Neuronal stem cell (in vitro differentiated cells): ENCODE measurements around the gene FDXR.
A peak's percentile ranks its signal among the peaks of the same experiment; 100 is the strongest.

ENCODE experiments used
- DNase-seq: peaks from one replicate; pipeline ENCODE4 v3.0.0-alpha.2; 2013; ENCODE audit warnings: low spot score
- H2AFZ ChIP-seq: one replicate; pipeline ENCODE4 v1.6.1; 2013; ENCODE audit warnings: mild to moderate bottlenecking, low read length, inconsistent platforms
- H2AK5ac ChIP-seq: 2 replicates; pipeline ENCODE4 v1.6.1; 2013; ENCODE audit warnings: low read depth, mild to moderate bottlenecking, inconsistent platforms, low read length, moderate library complexity, mixed read lengths
- H2BK120ac ChIP-seq: 2 replicates; pipeline ENCODE4 v1.6.1; 2013; ENCODE audit warnings: low read depth, mild to moderate bottlenecking, inconsistent platforms, low read length, moderate library complexity, mixed read lengths
- H2BK12ac ChIP-seq: one replicate; pipeline ENCODE4 v1.6.1; 2013; ENCODE audit warnings: low read length, inconsistent platforms
- H2BK15ac ChIP-seq: 2 replicates; pipeline ENCODE4 v1.6.1; 2013; ENCODE audit warnings: mild to moderate bottlenecking, low read length, inconsistent platforms, mixed read lengths
- H2BK5ac ChIP-seq: one replicate; pipeline ENCODE4 v1.6.1; 2013; ENCODE audit warnings: inconsistent platforms, mild to moderate bottlenecking, low read length, moderate library complexity
- H3K14ac ChIP-seq: one replicate; pipeline ENCODE4 v1.6.1; 2013; ENCODE audit warnings: low read length, inconsistent platforms
- H3K18ac ChIP-seq: 2 replicates; pipeline ENCODE4 v1.6.1; 2013; ENCODE audit warnings: low read length, inconsistent platforms
- H3K23ac ChIP-seq: 2 replicates; pipeline ENCODE4 v1.6.1; 2013; ENCODE audit warnings: low read depth, mild to moderate bottlenecking, mixed read lengths, low read length, inconsistent platforms; ENCODE audit not compliant: poor library complexity
- H3K27ac ChIP-seq: replicated peaks from 3 replicates; pipeline ENCODE4 v1.5.1; 2013; ENCODE audit warnings: low read length, inconsistent platforms
- H3K27me3 ChIP-seq, 3 experiments: 2 replicates each; pipeline ENCODE4 v1.6.1; 2013; ENCODE audit warnings: low read length in 3 of 3, mild to moderate bottlenecking in 2 of 3, inconsistent platforms in 1 of 3, low read depth in 1 of 3, mixed read lengths in 1 of 3, moderate library complexity in 1 of 3; ENCODE audit not compliant: control insufficient read depth in 3 of 3, insufficient read depth in 3 of 3
- H3K36me3 ChIP-seq, 2 donors: replicated peaks in 1 of 2; 2 replicates each; pipeline ENCODE4 v1.6.1; 2013; ENCODE audit warnings: low read length in 2 of 2; ENCODE audit not compliant: control insufficient read depth in 2 of 2, insufficient read depth in 2 of 2
- H3K4ac ChIP-seq: 2 replicates; pipeline ENCODE4 v1.6.1; 2013; ENCODE audit warnings: inconsistent platforms, mild to moderate bottlenecking, low read length, moderate library complexity
- H3K4me1 ChIP-seq, 2 donors: 1 replicate in 1 of 2; 2 replicates in 1 of 2; pipeline ENCODE4 v1.6.1; 2013; ENCODE audit warnings: low read length in 2 of 2, low read depth in 1 of 2; ENCODE audit not compliant: control insufficient read depth in 2 of 2, insufficient read depth in 1 of 2
- H3K4me2 ChIP-seq: one replicate; pipeline ENCODE4 v1.6.1; 2013; ENCODE audit warnings: mild to moderate bottlenecking, low read length, inconsistent platforms; ENCODE audit not compliant: insufficient read depth, poor library complexity, severe bottlenecking
- H3K4me3 ChIP-seq, 2 donors: 2 replicates each; pipeline ENCODE4 v1.5.1; 2013; ENCODE audit warnings: low read length in 2 of 2, mild to moderate bottlenecking in 2 of 2, inconsistent platforms in 1 of 2, moderate library complexity in 1 of 2
- H3K79me1 ChIP-seq: one replicate; pipeline ENCODE4 v1.6.1; 2013; ENCODE audit warnings: low read depth, mild to moderate bottlenecking, inconsistent platforms, low read length, moderate library complexity
- H3K9ac ChIP-seq: one replicate; pipeline ENCODE4 v1.6.1; 2013; ENCODE audit warnings: mild to moderate bottlenecking, low read depth, low read length, inconsistent platforms; ENCODE audit not compliant: poor library complexity
- H3K9me3 ChIP-seq, 2 donors: replicated peaks in 1 of 2; 2 replicates each; pipeline versions ENCODE3 to v1.6.1; 2013; ENCODE audit warnings: low read length in 2 of 2, mild to moderate bottlenecking in 2 of 2, inconsistent platforms in 1 of 2, low read depth in 1 of 2, mixed read lengths in 1 of 2, moderate library complexity in 1 of 2; ENCODE audit not compliant: control insufficient read depth in 2 of 2, insufficient read depth in 1 of 2
- H4K8ac ChIP-seq: one replicate; pipeline ENCODE4 v1.6.1; 2013; ENCODE audit warnings: low read depth, mild to moderate bottlenecking, inconsistent platforms, low read length, moderate library complexity
- H4K91ac ChIP-seq: one replicate; pipeline ENCODE4 v1.6.1; 2013; ENCODE audit warnings: low read length, low read depth, mild to moderate bottlenecking, inconsistent platforms; ENCODE audit not compliant: poor library complexity
- WGBS, 2 donors: extraction: QIAGEN DNeasy Blood & Tissue Kit; methylation state at CpG; one replicate each; pipeline ENCODE4 v1.1.7; 2013; ENCODE audit warnings: missing lambda C conversion rate in 2 of 2, mixed read lengths in 1 of 2; ENCODE audit not compliant: insufficient read length in 2 of 2, insufficient replicate concordance in 1 of 2; ENCODE audit errors: extremely low coverage in 2 of 2; 5-methylcytosine and 5-hydroxymethylcytosine counted together

FDXR gene

DNA sequence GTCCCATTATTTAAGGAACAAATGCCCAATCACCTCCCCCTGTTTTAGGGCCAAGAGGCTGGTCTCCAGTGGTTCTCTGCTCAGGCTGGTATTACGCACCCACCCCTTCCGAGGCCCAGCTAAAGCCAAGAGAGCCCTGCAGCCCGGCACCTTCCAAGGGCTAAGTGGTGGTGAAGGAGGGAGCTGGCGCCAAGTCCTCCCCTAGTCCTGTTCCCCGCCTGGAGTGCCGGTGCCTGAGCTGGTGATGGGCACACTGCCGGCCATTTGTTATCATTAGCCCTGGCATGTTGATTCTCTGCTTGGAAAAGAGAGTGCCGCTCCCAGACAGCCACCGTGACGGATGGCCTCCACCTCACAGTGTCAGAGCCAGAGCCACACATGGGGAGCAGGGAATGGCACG lies 45.0 kb downstream of the FDXR start:
- Histone ChIP-seq H4K91ac (no peak overlapping the region), H3K9ac (no peak overlapping the region), H4K8ac (no peak overlapping the region), H2BK5ac (no peak overlapping the region), H3K36me3 (peaks cover 5 to 11% of the 10 kb centered on the region in 2 donors), H3K9me3 (no peaks in the 10 kb centered on the region), H3K18ac (no peak overlapping the region), H2AFZ (no peak overlapping the region), H3K4me1 (no peaks in the 10 kb centered on the region), H2BK12ac (no peak overlapping the region), H3K4me3 (no peak overlapping the region), H3K79me1 (peaks cover 4% of the 10 kb centered on the region), H3K4ac (no peak overlapping the region), H3K23ac (no peak overlapping the region), H2BK120ac (peak overlapping the region; percentile 72), H3K4me2 (no peak overlapping the region), H3K27ac (no peak overlapping the region), H2AK5ac (no peak overlapping the region), H2BK15ac (no peak overlapping the region), H3K14ac (peak overlapping the region; percentile 38), H3K27me3 (no peaks in the 10 kb centered on the region)
- WGBS, 2 donors = no CpG with 5 or more reads among the region's 11 CpGs
- no peak for DNase-seq

DNA sequence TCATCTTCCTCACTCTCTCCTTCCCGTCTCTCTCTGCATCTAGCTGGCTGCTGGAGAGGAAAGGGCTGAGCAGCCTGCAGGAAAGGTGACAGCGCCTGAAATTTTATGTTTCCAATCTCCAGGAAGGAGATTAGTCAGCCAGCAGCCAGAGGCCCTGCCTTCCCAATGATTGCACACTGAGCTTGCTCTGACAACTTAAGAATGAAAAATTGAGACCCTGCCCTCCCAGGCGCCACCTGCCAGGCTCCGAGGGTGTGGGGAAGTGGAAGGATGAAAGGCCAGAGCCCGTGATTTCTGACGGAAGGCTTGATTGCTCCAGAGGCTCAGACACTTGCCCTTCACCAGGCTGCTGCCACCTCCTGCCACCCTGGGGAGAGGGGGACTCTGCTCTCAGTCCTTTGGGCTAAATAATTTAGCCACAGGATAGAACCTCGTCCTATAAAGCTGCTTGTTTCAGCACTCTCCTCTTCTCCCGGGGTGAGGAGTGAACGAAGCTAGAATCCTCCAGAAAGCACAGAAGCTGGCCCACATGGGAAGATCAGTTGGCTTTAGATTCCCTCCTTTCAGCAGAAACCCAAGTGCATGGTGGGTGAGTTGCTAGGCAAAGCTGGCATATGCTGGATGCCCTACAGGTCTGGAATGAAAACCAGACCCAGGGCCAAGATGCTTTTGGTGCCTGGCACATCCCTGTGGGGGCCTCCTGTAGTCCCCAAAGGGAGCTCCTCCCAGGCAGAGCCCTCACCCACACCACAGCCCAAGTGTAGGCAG lies 46.7 kb downstream of the FDXR start:
- no peak overlapping the region for H2BK120ac ChIP-seq
- WGBS, 2 donors = no CpG with 5 or more reads among the region's 9 CpGs
- H2BK12ac ChIP-seq = no peak overlapping the region
- no peak overlapping the region for H2AK5ac ChIP-seq
- no peak overlapping the region for H3K14ac ChIP-seq
- no peak overlapping the region for H3K23ac ChIP-seq
- no peak overlapping the region for H2AFZ ChIP-seq
- no peak overlapping the region for H4K8ac ChIP-seq
- H3K4me3 ChIP-seq = no peak overlapping the region
- H3K9me3 ChIP-seq = no peaks in the 10 kb centered on the region
- no peak overlapping the region for H3K9ac ChIP-seq
- peaks cover 5 to 11% of the 10 kb centered on the region in 2 donors for H3K36me3 ChIP-seq
- no peak overlapping the region for H2BK15ac ChIP-seq
- H3K27me3 ChIP-seq = no peaks in the 10 kb centered on the region
- H3K4ac ChIP-seq = no peak overlapping the region
- no peak for DNase-seq
- H4K91ac ChIP-seq = no peak overlapping the region
- H3K27ac ChIP-seq = no peak overlapping the region
- H3K18ac ChIP-seq = no peak overlapping the region
- no peak overlapping the region for H3K4me2 ChIP-seq
- H3K4me1 ChIP-seq = no peaks in the 10 kb centered on the region
- H3K79me1 ChIP-seq = peaks cover 3% of the 10 kb centered on the region
- H2BK5ac ChIP-seq = no peak overlapping the region

DNA sequence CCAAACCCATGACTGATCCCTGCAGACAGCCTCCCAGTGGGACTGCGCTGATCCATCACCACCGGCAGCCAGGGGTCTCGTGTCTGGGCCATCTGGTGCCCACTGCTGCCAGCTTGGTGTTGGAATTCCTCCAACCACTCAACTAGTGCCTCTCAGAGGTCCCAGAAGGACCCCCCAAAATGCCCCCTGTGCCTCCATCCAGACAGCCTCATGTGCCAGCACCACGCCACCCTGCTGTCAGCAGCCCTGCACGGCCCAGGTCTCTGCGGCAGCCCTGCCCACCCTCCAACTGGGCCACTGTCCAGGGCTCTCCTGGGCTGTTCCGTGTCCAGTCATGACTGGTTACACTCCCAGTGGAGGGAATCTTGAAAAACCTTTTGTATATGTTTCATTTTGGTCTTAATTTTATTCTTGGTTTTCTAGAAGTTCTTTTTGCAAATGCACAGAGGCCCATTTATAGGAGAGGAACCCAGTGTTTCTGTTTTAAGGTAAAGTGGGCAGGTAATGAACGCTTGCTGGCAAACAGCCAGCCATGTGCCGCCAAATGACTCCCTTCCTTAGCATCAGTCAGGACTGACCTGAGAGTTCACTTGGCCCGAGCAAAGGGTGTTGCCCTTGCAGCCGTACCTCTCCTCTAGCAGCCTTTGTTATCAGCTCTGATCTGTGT lies 47.7 kb downstream of the FDXR start:
- Histone ChIP-seq H3K23ac (peak overlapping the region; percentile 80), H3K27ac (no peak overlapping the region), H2AFZ (no peak overlapping the region), H3K27me3 (no peaks in the 10 kb centered on the region), H2AK5ac (no peak overlapping the region), H3K14ac (no peak overlapping the region), H3K4me1 (no peaks in the 10 kb centered on the region), H2BK12ac (peak overlapping the region; percentile 31), H3K4ac (no peak overlapping the region), H3K18ac (no peak overlapping the region), H2BK5ac (no peak overlapping the region), H3K36me3 (peaks cover 8 to 12% of the 10 kb centered on the region in 2 donors), H2BK120ac (no peak overlapping the region), H3K79me1 (peaks cover 3% of the 10 kb centered on the region), H4K8ac (no peak overlapping the region), H3K4me3 (no peak overlapping the region), H4K91ac (no peak overlapping the region), H2BK15ac (no peak overlapping the region), H3K9me3 (no peaks in the 10 kb centered on the region), H3K4me2 (no peak overlapping the region), H3K9ac (peak overlapping the region; percentile 55)
- no CpG with 5 or more reads among the region's 11 CpGs for WGBS, 2 donors
- no peak for DNase-seq

DNA sequence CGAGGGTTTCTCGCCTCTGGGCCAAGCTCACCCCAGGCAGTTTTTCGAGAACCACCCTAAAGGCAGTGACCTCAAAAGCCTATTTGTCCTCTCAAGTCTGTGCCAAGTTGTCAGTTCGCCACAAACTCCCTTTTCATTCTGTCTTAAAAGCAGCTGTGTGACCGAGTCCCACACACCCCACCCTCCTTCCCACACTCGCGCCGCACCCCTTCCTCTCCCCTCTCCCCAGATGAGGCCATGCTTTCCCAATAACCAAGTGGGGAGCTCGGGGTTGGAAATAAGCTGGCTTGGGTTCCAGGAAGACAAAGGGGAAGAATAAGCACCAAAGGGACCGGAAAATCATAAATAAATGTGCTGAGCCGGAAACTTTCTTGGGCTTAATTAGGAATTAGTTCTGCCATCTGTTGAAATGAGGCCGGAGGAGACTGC lies 49.8 kb downstream of the FDXR start:
- no peak overlapping the region for H2BK5ac ChIP-seq
- no peak overlapping the region for H3K9ac ChIP-seq

More for the DNA sequence above, 49.8 kb downstream of the FDXR start:
- Histone ChIP-seq H4K91ac (no peak overlapping the region), H2BK12ac (no peak overlapping the region), H2BK120ac (no peak overlapping the region), H3K27ac (no peak overlapping the region), H3K4me3 (no peak overlapping the region), H3K79me1 (peaks cover 3% of the 10 kb centered on the region), H3K36me3 (peaks cover 12 to 13% of the 10 kb centered on the region in 2 donors), H3K4ac (no peak overlapping the region), H3K23ac (no peak overlapping the region), H3K18ac (no peak overlapping the region), H2AK5ac (no peak overlapping the region), H3K9me3 (peaks cover 0 to 3% of the 10 kb centered on the region in 2 donors), H2AFZ (no peak overlapping the region), H3K4me2 (no peak overlapping the region), H3K27me3 (no peaks in the 10 kb centered on the region), H3K14ac (no peak overlapping the region), H3K4me1 (peaks cover 0 to 2% of the 10 kb centered on the region in 2 donors), H4K8ac (no peak overlapping the region), H2BK15ac (no peak overlapping the region)
- no CpG with 5 or more reads among the region's 12 CpGs for WGBS, 2 donors
- DNase-seq = no peak
